ENCODE results near the gene DNLZ.

DNA sequence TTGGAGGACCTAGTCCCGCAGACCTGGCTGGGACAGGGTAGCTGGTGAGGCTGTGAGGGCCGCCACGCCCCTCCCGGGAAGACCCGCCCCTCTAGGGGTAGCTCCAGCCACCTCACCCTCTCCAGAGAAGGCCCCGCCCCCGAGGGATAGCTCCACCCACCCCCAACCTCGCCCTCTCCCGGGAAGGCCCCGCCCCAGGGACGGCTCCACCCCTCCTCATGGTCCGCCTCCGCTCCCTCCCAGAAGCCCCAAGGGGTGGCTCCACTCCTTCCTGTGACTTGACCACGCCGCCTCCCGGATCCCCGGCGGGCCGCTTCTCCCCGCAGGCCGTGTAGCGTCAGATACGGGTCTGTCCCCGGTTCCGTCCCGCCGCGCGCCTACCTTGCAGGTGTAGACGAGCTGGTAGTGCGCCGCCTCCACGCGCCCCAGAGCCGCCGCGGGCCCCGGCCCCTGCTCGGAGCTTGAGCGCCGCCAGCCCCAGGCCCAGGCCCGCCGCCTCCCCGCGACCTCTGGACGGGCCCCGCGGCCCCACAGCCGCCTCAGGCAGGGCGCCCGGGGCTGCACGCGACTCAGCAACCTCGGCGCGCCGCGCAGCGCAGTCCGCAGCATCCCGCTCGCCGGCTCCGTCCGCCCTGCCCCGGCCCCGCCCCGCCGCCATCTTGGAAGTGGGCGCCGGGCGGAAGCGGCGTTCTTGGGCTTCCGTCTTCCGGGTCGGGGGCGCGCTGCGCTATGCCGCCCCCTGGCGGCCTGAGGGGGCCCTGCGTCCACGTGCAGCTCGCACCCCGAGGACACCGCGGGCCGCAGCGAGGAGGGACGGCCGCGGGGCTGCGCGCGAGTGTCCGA lies at the start of gene DNLZ:
- TF ChIP-seq, protein P1, sequence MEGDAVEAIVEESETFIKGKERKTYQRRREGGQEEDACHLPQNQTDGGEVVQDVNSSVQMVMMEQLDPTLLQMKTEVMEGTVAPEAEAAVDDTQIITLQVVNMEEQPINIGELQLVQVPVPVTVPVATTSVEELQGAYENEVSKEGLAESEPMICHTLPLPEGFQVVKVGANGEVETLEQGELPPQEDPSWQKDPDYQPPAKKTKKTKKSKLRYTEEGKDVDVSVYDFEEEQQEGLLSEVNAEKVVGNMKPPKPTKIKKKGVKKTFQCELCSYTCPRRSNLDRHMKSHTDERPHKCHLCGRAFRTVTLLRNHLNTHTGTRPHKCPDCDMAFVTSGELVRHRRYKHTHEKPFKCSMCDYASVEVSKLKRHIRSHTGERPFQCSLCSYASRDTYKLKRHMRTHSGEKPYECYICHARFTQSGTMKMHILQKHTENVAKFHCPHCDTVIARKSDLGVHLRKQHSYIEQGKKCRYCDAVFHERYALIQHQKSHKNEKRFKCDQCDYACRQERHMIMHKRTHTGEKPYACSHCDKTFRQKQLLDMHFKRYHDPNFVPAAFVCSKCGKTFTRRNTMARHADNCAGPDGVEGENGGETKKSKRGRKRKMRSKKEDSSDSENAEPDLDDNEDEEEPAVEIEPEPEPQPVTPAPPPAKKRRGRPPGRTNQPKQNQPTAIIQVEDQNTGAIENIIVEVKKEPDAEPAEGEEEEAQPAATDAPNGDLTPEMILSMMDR (IDR thresholded peaks at IDR 0.05) = peak; percentile 79 to 99 (median 87)
- no peak for TF ChIP-seq POLR2A (IDR thresholded peaks at IDR 0.05)
